HG03558 (cell line): ENCODE results near the gene YPEL3.
"Not testable (repeated sequence)": the region's sequence is repeated elsewhere in the genome, so short reads cannot be mapped to it uniquely, and the experiment has no call there.

Experiments used
- ATAC-seq: cut with Tn5 transposase; IDR thresholded peaks from one replicate; pipeline ENCODE4 v1.9.1; 2021; ENCODE audit warnings: moderate number of reproducible peaks; ENCODE audit not compliant: unreplicated experiment; ENCODE audit errors: extremely low read depth

YPEL3 gene

GRCh38 chr16:30119428-30119827, 23.4 kb upstream of the YPEL3 start:
- no peak for ATAC-seq

- no peak for ATAC-seq
Measured at GRCh38 chr16:30117768-30118167, 21.8 kb upstream of the YPEL3 start.

- ATAC-seq = no peak
Measured at GRCh38 chr16:30116291-30117207, 20.5 kb upstream of the YPEL3 start.

- ATAC-seq = no peak
Measured at GRCh38 chr16:30115238-30115637, 19.2 kb upstream of the YPEL3 start.

DNA sequence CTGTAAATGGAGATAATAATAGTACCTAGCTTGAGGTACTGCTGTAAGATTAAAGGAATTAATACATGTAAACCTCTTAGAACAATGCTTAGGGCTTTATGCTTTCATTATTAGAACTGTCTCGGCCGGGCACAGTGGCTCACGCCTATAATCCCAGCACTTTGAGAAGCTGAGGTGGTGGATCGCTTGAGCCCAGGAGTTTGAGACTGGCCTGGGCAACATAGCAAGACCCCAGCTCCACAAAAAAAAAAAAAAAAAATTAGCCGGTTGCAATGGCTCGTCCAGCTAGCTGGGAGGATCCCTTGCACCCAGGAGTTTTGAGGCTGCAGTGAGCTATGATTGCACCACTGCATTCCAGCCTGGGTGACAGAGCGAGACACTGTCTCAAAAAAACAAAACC, 18.8 kb upstream of the YPEL3 start:
- not testable (repeated sequence) for ATAC-seq

- ATAC-seq = no peak
Measured at GRCh38 chr16:30114411-30114810, 18.4 kb upstream of the YPEL3 start.

DNA sequence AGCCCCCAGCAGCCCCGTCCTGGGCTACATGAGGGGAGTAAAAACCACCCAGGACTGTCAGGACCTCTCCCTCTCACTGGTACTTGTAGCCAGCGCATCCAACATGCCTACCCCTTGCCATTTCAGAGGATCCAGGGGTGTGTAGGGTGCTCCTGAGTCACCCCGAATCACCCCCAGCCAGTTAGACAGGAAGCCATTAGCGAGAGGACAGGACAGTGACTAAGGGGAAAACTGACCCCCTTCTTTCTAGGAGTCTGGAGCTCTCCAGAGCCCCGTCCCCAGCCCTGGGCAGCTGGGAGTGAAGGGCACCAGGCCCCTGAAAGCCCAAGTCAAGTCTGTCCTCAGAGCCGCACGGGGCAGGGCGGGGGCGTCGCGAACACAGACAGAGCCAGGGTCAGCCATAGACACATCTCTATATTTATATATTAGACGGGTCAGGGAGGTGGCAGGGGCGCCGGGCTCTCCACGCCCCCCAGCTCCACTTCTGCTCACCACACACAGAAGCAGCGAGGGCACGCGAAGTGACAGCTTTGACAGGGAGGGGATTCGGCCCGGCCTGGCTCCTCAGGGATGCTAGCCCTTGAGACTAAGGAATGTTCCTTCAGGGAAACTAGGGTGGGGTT, 17.8 kb upstream of the YPEL3 start:
- no peak for ATAC-seq

GRCh38 chr16:30113031-30113710, 17.2 kb upstream of the YPEL3 start, which contains the start of gene GDPD3:
Gene GDPD3, minus strand, starts transcription at chr16:30113537. Its CDS starts 59 bp downstream, at chr16:30113478.
- ATAC-seq = no peak

DNA sequence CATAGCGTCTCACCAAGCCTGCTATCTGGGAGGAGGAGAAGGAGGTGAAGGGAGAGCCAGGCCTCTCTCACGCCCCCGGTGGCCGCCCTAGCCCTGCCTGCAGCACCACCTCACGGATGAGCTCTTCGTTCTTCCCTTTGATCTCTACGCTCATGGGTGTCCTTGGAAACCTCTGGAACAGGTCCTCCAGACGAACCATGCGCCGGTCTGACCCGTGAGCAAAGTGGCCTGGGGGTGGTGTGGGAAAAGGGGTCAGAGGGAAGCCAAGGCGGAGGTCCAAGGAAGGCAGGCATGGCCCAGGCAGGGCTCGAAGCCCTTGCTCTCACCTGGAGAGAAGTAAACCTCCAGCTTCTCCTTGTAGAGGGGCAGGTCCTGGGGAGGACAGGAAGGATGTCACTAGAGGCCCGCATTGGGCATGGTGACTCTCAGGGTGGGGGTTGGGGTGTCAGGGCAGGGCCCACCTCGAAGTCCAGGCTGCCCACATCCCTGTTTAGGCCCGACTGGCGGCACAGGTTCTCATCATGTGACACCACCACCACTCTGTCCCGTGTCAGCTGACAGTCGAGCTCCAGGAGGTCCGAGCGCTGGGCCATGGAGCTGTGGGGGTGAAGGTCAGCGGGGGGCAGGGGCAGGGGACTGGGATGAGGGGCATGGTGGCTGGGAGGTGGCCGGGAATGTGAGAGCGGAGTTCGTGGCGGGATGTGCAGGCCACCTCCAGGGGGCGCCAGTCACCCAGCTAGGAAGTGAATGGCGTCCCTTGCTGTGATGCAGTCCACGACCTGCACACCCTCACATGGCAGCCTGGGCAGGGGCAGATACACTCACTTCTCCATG, 16.4 kb upstream of the YPEL3 start:
- ATAC-seq = no peak

DNA sequence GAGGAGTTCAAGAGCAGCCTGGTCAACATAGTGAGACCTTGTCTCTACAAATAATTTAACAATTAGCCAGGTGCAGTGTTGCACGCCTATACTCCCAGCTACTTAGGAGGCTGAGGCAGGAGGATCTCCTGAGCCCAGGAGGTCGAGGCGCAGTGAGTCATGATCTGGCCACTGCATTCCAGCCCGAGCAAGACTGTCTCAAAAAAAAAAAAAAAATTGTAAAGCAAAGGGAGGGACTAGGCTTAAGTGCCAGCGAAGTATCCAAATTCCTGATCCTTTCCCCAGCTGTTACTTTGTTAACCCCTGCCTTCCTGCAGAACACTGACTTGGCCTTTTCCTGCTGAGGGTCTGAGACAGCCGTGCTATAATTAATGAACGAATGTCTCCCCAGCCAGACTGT, 14.6 kb upstream of the YPEL3 start:
- ATAC-seq = no peak

DNA sequence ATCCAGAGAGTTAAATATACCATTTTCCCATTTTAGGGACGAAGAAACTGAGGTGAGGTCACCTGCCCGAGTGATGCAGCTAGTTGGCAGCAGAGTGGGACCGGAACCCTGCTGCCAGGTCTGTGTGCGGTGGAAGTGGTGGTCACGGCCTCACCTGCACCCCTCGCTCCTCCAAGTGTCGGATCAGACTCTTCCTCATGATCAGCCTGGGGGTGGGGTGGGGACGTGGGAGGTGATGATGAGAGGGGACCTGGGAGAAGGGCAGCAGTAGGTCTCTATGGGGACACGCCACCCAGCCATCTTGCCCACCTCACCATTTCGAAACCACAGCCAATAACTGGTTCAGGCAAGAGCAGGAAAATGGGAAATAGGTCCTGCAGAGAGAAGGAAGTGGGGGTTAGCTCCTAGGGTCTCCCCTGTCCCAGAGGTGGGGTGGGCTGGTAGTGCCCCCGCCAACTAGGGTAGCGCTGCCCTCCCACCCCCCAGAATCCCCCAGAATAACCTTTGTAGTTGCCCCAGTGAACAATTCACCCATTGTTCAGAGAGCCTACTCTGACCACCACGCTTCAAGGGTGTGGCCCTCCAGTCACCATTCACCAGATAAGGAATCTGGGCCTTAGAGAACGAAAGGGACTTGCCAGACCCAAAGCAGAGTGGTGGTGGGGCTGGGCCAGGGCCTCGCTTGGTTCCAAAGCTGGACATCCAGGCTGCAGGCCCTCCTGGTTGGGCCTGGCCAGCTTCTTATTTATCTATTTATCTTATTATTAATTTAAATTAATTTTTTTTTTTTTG, 12.2 kb upstream of the YPEL3 start:
- ATAC-seq = no peak

DNA sequence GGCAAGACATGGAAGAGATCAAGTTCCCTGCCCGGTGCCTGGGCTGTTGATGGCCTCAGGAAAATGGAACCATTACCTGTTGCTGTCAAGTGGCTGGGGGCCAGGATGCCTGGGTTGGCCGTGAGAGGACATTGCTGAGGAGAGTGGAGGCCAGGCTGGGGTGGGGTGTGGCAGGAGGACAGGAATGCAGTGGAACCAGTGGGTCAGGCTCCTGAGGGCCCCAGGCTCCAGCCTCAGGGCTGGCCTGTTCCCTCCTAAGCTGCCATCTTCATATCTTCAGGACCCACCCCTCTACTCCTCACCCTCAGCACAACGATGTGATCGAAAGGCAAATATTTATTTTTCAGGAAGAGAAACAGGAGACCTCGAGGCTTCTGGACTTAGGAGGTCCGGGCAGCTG, 8.5 kb upstream of the YPEL3 start:
- ATAC-seq = no peak

DNA sequence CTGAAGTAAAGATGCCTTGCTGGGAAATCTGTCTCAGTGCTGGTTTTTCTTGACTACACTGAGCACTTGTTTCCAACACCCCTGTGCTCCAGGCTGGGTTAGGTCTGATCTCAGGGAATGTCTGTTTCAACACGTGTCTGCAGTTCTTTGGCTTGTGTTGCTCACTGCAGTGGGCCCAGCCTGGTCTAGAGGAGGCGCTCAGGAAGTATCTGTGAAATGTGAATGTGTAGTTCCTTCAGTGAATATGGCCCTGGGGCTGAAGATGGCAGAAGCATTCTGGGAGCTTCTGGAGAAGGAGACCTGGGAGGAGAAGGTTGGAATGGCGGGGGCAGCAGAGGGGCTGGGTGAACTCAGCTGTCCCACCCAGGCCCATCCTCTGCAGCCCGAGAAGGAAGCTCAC, 8.1 kb upstream of the YPEL3 start:
- ATAC-seq = no peak

- ATAC-seq = no peak
Measured at GRCh38 chr16:30096862-30097563, 1.0 kb upstream of the YPEL3 start.

DNA sequence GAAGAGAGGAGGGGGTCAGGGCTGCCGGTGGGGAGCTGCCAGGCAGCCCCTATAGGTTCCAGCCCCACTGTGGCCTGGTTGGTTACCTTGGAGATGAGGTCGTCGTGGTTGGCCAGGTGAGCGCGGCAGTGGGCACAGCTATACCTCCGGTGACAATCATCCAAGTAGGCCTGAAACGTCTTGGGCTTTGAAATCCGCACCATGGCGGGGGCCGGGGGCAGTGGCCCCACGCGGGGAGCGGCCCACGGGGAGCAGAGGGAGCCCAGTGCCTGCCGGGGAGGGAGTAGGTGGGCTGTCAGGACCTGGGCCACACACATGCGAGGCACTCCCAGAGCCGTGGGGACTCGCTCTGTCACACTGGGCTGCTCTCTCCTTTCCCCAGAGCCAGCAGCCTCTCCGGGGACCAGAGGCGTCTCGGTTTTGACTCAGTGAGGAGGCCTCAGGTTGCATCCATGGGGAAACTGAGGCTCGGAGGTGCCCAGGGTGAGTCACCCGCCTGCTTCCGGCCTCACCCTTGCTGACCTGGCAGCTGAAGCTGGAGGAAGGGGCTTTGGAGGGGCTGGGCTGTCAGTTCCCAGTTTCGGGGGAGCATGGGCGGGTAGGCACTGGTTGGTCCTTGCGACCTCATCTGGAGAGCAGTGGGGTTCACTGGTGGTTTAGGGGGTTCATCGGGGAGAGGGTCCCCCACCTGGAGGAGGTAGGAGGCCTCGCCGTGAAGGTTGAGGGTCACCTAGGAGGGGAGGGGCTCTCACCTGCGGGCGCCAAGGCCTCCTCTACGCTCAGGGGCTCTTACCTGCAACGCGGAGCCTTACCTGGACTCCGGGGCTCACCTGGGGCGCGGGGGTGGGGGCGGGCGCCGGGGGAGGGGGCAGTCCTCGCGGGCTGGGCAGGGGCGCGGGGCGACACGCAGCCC, 591 bp downstream of the YPEL3 start:
- ATAC-seq = no peak

GRCh38 chr16:30094541-30095165, 1.4 kb downstream of the YPEL3 start:
- no peak for ATAC-seq

- ATAC-seq = no peak
Measured at GRCh38 chr16:30092373-30093010, 3.5 kb downstream of the YPEL3 start.
